Renal pelvis (tissue), 4 donors: ENCODE results near the gene CDHR3. TPM values are rescaled to one million over a fixed set of nuclear protein-coding genes. Genes with fewer than 3 reads are reported as not detected.
"Not testable (repeated sequence)": the region's sequence is repeated elsewhere in the genome, so short reads cannot be mapped to it uniquely, and the experiment has no call there.

Experiments used
- DNase-seq: peaks from one replicate; pipeline ENCODE4 v3.0.0-alpha.2; 2013
- polyA plus RNA-seq, 3 donors: library from polyadenylated mRNA; unstranded; fragments of 120-200 nt; gene quantifications; one replicate each; pipeline ENCODE4 v1.2.1, GENCODE V29; 2013; ENCODE audit not compliant: insufficient read length in 3 of 3

Gene CDHR3
- polyA plus RNA-seq, 3 donors, result 6.6 to 14.7 (median 12.6) TPM

DNA sequence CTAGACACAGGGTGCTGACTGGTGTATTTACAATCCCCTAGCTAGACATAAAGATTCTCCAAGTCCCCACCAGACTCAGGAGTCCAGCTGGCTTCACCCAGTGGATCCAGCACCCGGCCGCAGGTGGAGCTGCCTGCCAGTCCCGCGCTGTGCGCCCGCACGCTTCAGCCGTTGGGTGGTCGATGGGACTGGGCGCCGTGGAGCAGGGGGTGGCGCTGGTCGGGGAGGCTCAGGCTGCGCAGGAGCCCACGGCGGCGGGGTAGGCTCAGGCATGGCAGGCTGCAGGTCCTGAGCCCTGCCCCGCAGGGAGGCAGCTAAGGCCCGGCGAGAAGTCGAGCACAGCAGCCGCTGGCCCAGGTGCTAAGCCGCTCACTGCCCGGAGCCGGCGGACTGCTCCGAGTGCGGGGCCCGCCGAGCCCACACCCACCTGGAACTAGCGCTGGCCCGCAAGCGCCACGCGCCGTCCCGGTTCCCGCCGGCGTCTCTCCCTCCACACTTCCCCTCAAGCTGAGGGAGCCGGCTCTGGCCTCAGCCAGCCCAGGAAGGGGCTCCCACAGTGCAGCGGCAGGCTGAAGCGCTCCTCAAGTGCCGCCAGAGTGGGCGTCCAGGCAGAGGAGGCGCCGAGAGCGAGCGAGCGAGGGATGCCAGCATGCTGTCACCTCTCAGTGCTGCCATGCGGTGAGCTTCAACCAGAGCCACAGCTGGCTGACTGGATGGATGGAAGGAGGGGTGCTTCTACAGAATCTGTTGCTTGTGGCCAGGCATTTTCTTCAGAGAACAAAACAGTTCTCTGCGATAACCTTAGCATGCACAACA lies 7.2 kb upstream of the CDHR3 start:
- DNase-seq, result not testable (repeated sequence)

DNA sequence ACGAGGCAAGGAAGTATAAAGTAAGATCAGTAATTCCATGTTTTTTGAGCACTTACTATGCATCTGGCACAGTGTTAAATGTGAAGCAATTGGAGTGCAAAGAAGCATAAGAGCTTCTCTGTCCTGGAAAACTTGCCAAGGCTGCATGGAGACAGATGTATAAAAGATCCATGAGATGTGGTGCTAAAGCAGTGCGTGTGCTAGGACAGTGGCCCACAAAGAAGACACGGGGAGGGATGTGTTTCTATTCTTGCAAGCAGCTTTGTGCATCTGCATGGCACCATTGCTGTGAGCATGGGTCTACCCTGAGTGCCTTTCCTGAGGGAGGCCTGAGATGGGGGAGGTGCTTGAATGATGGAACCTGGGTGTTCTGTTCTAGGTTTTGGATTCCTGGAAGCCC lies 5.1 kb upstream of the CDHR3 start:
- no peak for DNase-seq

DNA sequence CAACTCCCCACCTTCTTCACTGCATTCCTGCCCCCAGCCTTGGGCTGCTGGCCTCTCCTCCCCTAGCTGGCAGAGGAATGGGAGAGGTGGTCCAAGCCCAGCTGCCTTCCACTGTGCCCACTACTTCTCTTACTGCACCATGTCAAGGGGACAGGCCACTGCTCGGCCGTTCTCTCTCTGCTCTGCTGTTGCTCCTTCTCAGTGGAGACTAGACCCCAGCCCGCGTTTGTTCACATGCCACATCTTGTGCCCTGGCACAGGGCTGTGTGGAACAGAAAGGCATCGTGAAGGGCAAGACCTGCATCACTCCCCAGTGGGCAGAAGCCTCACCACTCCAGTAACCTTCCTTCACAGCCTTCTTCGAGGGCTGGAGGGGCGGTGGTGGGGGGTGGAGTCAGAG lies 711 bp upstream of the CDHR3 start:
- no peak for DNase-seq

DNA sequence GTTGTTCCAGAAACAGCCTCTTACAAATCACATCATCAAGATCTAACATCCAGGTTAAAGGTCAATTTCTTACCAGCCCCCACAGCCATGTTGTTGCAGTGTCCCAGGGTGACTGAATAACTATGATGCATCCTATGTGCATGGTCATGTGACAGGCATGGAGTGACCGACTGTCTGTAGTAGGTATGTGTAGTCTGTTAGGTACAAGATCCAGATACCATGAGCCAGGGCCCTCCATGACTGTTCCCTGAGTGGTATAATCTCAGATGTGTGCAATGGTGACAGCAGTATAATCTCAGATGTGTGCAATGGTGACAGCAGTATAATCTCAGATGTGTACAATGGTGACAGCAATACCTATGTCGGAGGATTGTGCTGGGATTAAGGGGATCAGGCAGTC lies 8.8 kb downstream of the CDHR3 start:
- DNase-seq, result no peak

DNA sequence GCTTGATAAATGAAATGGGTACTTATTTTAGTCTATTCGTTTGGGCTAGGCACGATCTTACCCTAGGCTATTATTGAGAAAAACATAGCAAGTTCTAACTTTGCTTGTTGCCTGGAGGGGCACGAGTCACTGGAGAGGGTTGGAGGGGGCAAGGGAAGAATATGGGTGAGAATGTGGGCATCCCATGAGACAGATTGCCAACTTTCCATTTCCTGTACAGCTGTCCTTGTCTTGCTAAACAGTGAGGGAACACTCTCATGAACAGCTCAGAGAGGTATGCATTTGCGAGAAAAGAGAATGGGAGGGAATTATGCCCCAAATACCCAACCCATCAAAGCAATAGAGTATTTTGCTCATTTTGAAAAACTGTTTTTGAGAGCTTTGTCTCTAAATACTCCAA lies 9.2 kb downstream of the CDHR3 start:
- no peak for DNase-seq

DNA sequence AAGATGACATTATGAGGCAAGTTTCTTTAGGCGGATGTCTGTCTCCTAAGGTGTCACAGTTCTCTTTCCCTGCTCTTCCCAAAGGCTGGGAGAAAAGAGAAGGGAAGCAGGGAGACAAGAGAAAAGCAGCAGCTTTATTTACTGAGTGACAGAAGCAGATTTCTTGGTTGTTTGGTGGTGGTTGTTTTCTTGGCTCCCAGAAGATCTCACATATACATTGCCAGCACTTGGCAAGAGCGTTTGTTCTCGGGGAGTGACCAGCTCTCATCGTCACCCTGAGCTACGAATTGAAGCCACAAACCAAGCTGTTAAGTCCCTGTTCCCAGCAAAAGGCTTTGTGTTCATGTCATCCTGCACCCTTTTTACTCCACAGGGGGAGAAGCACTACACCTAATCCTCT lies 11.4 kb downstream of the CDHR3 start:
- DNase-seq, result no peak

DNA sequence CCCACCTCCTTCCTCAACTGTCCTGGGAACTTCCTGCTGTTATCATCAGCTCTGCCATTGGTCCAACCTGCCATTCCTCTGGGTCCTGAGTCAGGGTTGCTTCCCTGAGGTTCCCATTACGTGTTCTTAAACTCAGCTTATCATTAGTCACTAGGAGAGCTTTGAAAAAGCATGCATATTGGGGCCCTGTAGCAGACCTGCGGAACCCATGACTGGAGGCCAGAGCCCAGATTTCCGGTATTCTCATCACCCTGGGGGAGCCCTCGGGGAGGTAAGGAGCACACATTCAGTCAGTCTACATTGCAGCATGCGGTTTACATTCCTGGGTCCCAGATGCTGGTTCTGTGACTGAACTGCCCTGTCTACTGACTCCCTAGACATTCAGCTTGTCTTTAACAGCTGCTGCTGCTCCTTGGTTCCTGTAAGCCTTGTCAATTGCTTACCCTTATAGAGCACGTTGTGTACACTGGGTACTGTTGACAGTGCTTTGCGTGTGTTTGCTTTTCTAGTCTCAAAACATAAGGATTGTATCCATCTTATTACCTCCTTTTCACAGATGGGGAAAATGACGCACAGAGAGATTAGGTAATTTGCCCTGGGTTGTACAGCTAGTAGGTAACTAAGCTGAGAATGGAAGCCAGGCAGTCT lies 12.8 kb downstream of the CDHR3 start:
- DNase-seq, result no peak

DNA sequence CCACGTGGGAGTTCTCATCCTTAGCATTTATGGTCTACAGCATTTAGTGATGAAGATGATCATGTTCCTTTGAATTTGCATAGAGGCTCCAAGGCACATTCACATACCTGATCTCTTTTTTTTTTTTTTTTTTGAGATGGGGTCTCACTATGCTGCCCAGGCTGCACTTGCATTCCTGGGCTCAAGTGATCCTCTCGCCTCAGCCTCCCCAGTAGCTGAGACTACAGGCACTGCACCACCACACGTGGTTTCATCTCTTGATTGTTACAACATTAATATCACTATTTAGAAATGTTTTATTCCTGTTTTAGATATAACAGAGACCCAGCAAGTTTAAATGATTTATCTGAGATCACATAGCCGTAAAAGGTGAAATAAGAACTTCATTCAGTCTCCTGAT lies 13.8 kb downstream of the CDHR3 start:
- no peak for DNase-seq

DNA sequence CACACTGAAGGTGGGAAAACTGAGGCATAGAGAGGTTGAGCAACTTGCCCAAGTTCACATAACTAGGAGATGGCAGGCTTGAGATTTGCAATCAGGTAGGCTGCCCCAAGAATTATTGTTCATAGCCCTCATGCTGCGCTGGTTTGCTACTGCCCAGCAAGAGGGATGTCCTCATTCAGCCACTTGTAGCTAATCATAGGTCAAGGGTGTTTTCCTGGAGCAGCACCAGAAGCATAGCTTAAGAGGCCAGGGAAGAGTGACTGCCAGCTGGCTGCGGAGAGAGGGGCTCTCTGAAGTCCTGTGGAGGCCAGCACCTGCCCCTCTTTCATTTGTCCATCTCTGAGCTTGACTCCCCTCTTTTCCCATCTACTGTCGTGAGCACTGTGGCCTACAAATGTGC lies 15.0 kb downstream of the CDHR3 start:
- no peak for DNase-seq

DNA sequence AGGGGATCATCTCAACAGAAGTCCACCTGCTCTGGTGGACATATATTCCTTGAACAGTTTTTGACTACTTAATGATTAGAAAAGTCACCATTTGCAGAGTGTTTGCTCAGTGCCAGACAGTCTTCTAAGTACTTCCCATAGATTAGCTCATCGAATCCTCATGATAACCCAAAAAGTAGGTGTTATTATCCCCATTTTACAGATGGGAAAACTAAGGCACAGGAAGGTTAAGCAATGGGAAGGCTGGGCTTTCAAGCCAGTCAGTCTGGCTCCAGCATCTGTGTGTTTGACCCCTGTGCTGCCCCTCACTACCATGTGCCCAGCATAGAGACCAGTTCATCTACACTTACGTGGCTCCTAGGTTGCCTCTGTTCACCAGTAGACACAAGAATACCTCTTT lies 15.9 kb downstream of the CDHR3 start:
- no peak for DNase-seq

DNA sequence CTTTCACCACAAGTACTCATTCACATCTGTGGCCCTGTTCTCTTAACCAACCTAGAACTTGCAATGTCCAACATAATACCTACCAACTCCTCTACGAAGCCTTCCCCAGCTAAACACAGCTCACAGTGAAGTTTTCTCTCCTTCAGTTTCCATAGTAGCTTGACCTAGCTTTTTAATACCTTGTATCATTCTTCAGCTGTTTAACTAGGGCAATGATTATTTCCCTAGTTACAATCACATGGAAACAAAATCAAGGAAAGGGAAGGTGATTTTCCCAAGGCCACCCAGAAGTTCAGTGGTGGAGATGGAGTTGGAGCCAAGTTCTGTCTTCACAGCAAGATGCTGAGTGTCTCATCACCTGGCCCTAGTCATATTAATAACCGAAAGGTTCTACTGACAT lies 16.3 kb downstream of the CDHR3 start:
- DNase-seq, result no peak

DNA sequence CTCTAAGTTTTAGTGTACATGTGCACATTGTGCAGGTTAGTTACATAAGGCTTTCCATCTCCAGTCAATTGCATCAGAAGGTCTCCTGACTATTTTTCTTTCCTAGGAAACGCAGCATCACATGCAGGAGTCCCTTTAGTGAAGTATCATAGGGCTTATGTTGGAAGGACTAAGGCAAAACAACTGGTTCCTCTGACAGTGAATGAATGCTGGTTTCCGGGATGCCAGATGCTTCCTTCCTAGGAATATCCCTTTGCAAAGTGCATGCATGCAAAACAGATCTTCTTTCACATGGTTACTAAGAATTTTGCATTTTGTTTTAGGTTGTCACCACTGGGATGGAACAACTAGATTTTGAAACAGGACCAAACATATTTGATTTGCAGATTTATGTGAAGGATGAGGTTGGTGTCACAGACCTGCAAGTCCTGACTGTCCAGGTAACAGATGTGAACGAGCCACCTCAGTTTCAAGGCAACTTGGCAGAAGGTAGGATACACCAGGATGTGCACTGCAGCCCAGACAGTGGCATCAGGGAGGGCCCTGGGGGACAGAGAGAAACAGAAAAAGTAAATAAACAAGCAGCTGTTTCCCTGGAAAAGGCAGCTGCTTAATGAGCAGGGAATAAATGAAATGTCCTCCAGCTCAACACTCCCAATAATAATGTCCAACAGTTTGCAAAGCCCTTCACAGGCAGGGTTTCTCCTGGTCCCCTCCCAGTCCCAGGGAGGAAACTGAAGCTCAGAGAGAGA lies 17.8 kb downstream of the CDHR3 start:
- no peak for DNase-seq

DNA sequence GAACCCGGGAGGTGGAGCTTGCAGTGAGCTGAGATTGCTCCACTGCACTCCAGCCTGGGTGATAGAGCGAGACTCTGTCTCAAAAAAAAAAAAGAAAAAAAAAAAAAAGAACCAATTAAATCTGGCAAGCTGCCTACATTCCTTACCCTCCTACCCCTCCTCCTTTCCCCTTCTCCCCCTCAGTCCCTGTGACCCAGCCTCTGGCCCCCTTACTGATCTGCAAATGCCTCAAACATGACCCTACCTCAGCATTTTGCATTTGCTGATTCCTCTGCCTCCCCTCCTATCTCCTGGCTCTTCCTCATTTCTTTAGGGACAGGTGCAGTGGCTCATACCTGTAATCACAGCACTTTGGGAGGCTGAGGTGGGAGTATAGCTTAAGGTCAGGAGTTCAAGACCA lies 19.3 kb downstream of the CDHR3 start:
- DNase-seq, result peak; percentile 34

DNA sequence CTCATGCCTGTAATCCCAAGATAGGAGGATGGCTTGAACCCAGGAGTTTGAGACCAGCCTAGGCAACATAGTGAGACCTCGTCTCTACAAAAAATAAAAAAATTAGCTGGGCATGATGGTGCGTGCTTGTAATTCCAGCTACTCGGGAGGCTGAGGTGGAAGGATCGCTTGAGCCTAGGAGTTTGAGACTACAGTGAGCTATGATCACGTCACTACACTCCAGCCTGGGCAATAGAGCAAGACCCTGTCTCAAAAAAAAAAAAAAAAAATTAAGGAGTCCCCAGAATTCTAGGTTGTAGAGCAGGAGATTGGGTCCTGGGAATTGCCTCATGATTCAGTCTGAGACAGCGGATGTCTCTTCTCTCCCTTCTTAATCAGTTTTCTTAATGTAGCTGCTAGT lies 21.7 kb downstream of the CDHR3 start:
- not testable (repeated sequence) for DNase-seq

DNA sequence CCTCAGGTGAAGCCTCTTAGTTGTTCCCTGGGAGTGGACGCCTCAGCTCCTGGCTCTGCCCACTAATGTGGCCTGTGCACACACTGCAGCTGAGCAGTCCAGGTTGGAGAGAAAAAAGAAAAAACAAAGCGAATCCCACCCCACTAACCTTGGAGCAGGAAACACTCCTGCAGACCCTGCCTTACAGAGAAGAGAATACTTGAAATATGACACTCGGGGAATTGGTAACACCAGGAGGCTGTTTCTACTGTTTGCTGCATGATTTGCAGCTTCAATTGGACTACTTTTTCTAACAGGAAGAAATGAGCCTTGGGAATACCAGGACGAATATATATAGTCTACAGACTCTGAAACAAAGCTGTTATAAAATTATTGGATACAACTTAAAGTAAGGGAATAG lies 22.2 kb downstream of the CDHR3 start:
- peak; percentile 28 for DNase-seq

DNA sequence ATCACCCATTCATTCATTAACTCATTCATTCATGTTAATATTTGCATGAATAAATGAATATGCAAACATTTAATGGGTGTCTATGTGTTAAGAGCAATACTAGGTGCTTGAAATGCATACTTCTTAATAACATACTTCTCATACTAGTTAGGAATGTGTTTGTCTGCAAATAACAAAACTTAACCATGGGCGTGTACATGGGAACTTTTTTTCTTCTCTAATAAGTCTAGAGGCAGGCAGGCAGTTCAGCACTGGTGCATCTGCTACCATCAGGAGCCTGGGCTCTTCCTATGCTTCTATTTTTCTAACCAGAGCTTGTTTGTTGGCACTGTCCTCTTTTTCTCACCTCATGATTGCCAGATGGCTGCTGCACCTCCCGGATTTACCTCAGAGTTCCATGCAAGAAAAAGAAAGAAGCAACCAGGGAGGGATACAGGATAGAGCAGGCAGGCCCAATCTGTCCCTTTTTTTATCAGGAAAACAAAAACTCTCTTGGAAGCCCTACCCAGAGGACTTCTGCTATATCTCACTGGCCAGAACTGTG lies 22.7 kb downstream of the CDHR3 start:
- no peak for DNase-seq

DNA sequence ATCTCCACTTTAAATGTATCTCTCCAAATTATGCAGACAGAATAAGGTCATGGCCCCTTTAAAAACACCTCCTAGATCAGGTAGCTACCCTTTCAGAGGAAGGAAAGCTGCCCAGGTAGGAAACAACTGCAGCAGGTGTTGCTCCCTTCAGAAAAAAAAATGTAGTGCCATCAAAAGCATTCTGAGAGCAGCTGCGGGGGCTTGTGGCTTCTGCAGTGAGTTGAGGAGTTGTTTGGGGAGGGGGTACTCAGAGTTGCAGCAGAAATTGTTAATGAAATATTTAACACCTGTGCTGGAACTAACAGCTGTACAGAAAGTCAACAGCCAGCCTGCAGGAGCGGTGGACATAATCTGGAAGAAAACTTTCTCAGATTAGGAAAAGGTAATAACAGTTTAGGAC lies 24.0 kb downstream of the CDHR3 start:
- no peak for DNase-seq

DNA sequence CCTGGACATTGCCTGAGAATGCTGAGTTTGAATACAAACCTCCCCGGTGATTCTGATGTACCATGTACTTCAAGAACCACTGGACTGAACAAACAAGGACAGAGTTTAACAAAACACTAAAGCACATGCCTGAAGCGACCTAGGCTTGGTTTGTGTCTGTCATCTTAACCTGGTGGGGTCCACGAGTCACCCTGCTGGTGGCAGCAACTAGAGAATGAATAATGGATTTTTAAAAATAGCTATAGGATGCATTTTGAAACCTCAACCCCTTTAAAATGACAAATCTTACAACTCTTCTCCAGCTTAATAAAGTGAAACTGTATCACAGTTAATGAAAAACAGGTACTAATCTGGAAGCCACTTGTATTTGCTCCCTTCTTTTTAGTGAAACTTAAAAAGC lies 25.2 kb downstream of the CDHR3 start:
- no peak for DNase-seq

DNA sequence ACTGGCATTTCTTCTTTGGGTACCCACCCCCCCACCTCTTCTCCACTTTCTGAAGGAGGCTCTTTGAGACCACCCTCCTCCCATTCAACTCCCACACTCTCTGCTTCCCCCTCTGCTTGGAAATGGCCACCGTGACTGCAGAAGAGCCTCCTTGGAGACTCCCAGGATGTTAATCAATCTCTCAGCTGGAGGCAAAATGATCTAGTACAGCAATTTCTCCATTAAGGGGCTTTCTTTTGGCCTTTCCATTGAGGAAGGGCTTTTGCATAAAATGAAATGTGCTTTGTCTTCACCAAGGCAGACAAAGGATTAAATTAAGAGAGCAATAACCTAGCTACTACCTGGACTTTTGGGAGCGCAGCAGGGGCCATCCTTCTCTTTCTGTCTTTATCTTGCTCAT lies 26.1 kb downstream of the CDHR3 start:
- no peak for DNase-seq

DNA sequence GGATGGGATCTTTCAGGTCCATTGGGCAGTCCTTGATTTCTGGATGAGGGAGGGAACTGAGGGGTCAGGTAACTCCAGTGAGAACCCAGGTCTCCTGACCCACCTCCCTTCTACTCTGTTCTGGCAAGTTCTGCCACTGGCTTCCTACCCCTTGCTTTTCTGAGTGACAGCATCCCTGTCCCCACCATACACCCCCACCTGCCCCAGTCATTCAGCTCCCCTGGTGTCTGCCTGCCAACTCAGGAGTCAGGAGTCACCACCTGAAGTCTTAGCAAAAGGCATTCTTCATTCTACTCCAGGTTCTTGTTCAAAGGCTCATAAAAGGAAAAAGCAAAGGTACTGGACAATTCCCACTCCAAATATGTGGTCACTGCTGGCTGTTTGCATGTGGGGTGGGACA lies 26.6 kb downstream of the CDHR3 start:
- DNase-seq, result no peak

DNA sequence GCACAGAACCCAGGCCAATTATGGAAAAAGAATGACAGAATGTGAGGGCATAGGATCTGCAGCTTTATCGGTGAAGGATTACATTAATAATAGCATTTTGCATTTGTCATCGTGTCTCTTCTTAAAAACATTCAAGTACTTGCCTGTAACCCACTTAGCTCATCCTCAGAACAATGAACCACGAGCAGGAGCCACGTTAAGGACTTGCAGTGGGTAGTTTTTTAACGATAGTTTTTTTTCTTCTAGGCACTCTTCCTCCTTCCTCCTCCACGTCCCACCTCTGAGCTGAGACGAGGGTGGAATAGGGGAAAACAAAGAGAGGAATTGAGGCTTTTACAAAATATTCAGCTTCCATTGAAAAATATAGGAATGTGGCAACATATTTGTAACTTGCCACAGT lies 27.1 kb downstream of the CDHR3 start:
- no peak for DNase-seq

DNA sequence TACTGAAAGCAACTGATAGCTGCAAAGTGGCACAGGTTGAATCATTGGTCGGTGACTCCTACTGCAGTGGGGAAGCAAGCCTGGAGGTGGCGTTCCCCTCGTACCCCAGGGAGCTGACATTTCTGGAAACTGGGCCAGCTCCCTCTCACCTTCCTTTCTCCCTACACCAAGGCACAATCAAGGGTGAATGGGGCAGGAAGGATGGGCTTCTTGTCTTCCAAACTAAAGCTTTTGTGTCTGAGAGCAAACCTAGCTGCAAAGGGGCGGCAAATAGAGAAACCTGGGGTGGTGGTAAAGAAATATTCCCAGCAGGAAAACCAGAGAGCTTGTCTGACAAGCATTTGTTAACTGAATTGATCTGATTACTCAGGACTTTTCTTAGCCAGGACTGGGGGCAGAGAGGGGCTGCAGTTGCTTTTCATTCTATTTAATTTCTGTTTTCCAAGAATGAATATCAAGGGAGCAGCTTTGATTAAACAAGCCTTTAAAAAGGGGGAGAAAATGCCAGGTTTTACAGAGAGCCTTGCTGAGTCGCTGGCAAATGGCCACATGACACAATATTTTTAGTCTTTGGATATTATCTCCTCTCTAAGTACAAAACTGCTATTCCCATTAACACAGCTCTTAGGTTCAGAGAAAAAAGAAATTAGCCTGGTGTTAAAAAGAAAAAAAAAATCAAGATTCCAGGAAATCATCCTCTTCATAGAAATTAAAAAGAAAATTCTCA lies 27.8 kb downstream of the CDHR3 start:
- DNase-seq, result no peak
